ENCODE measurements around the gene SLC5A5. TPM values are rescaled to one million over a fixed set of nuclear protein-coding genes. Genes with fewer than 3 reads are reported as not detected.
A peak's percentile ranks its signal among the peaks of the same experiment; 100 is the strongest.

SLC5A5 gene
- total and polyA plus RNA-seq, 8 donors = 0.02 to 0.16 TPM; not detected in 6

DNA sequence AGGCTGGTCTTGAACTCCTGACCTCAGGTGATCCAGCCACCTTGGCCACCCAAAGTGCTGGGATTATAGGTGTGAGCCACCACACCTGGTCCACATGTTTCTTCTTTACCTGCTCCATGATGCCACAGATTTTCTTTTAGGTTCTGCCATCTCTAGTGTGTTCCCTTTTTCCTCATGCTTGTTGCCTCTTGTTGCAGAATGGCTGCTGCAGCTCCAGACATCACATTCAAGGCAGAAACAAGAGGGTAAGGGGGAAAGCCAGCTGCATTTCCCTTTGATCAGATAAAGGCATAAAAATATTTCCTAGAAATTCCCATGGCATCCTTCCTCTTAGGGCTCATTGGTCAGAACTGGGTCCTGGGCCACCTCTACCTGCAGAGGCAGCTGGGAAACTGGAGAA lies 48.8 kb downstream of the SLC5A5 start:
- H3K4me3 ChIP-seq = no peak overlapping the region
- TF ChIP-seq, protein P1, sequence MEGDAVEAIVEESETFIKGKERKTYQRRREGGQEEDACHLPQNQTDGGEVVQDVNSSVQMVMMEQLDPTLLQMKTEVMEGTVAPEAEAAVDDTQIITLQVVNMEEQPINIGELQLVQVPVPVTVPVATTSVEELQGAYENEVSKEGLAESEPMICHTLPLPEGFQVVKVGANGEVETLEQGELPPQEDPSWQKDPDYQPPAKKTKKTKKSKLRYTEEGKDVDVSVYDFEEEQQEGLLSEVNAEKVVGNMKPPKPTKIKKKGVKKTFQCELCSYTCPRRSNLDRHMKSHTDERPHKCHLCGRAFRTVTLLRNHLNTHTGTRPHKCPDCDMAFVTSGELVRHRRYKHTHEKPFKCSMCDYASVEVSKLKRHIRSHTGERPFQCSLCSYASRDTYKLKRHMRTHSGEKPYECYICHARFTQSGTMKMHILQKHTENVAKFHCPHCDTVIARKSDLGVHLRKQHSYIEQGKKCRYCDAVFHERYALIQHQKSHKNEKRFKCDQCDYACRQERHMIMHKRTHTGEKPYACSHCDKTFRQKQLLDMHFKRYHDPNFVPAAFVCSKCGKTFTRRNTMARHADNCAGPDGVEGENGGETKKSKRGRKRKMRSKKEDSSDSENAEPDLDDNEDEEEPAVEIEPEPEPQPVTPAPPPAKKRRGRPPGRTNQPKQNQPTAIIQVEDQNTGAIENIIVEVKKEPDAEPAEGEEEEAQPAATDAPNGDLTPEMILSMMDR (IDR thresholded peaks at IDR 0.05) = no peak
- no peaks in the 10 kb centered on the region for H3K9me3 ChIP-seq
- ATAC-seq (no peak), FAIRE-seq (no peak), DNase-seq (no peak)
- H3K27me3 ChIP-seq = no peaks in the 10 kb centered on the region
- H3K36me3 ChIP-seq = no peaks in the 10 kb centered on the region
- intact Hi-C loops (cut with DNase I) = loop anchor here in 1 of 3 donors (10.0 kb wide), 1 partner anchor 46 kb away; the partner anchor contains the start of gene SLC5A5
- no peak overlapping the region for H3K27ac ChIP-seq
- peaks cover 0 to 6% (median 0%) of the 10 kb centered on the region in 3 donors for H3K4me1 ChIP-seq

DNA sequence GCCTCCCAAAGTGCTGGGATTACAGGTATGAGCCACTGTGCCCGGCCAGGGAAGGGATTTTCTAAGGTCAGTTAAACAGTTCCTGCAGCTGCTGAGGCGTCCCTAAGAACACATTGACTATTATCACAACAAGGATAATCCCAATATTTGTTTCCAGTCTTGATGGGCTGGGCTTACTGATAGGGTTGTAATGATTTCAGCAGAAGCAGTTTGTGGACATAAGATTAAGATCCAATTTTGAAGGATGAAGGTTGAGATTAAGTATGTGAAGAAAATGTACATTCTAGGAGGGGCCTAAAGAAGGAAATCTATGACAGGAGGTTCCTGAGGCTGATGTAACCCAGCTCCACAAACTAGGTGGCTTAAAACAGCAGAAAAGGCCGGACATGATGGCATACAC lies 50.4 kb downstream of the SLC5A5 start:
- TF ChIP-seq, protein P1 (IDR thresholded peaks at IDR 0.05) = no peak
- Histone ChIP-seq H3K9me3 (no peaks in the 10 kb centered on the region), H3K36me3 (no peaks in the 10 kb centered on the region), H3K27ac (no peak overlapping the region), H3K27me3 (no peaks in the 10 kb centered on the region), H3K4me1 (no peaks in the 10 kb centered on the region), H3K4me3 (no peak overlapping the region)
- intact Hi-C loops (cut with DNase I) = loop anchor here in 1 of 3 donors (10.0 kb wide), 1 partner anchor 47 kb away; the partner anchor contains the start of gene SLC5A5
- WGBS, 2 donors = 42 to 49% methylated on average over 3 of the region's 3 CpGs
- FAIRE-seq = no peak
- no peak for ATAC-seq
- DNase-seq = no peak

DNA sequence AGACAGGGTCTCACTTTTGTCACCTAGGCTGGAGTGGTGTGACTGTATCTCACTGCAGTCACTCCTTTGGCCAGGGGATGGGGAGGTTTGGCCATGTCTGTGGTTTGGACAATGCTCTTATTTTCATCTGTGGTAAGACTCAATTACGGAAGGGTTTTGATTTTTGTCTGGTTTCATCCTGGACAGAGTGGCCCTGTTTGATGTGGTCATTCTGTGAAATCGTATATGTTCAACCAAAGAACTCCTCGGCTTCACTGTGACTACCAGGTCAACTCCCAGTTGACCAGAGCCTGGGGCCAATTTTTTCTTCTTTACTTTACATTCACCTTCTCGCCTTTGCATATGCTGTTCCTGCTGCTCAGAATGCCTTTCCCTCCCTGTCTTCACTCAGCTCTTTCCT lies 54.3 kb downstream of the SLC5A5 start:
- H3K4me1 ChIP-seq = no peaks in the 10 kb centered on the region
- intact Hi-C loops (cut with DNase I) = loop anchor here in 2 of 3 donors (5.0 to 10.0 kb wide), 2 partner anchors 51 to 59 kb away; partner anchors contain the start of gene SLC5A5 (in 1 of the 2)
- no peaks in the 10 kb centered on the region for H3K27me3 ChIP-seq
- TF ChIP-seq, protein P1 (IDR thresholded peaks at IDR 0.05) = no peak
- FAIRE-seq (no peak), ATAC-seq (no peak), DNase-seq (no peak)
- H3K36me3 ChIP-seq = no peaks in the 10 kb centered on the region
- no peaks in the 10 kb centered on the region for H3K9me3 ChIP-seq
- no peak overlapping the region for H3K27ac ChIP-seq
- WGBS, 2 donors = 55 to 66% methylated on average over 4 of the region's 4 CpGs
- H3K4me3 ChIP-seq = no peak overlapping the region

DNA sequence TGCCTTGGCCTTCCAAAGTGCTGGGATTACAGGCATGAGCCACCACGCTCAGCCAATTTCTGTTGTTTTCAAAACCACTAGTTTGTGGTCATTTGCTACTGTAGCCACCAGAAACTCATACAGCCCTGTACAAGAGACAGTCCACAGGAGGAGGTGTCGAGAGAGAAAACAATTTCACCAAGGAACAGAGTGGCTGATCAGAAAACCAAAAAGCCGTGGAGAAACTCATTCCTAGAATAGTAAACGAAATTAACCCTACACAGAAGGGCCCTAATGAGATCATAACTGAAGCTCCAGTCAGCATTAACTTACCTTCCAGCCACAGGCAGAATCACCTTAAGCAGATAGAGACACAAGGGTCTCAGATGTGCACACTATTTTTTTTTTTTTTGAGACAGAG lies 57.3 kb downstream of the SLC5A5 start:
- intact Hi-C loops (cut with DNase I) = loop anchor here in 2 of 3 donors (5.0 to 10.0 kb wide), 2 partner anchors 54 to 62 kb away; partner anchors contain the start of gene SLC5A5 (in 1 of the 2)
- Histone ChIP-seq H3K36me3 (no peaks in the 10 kb centered on the region), H3K4me3 (no peak overlapping the region), H3K4me1 (peaks cover 0 to 10% (median 7%) of the 10 kb centered on the region in 3 donors), H3K27me3 (no peaks in the 10 kb centered on the region), H3K9me3 (no peaks in the 10 kb centered on the region), H3K27ac (no peak overlapping the region)
- DNase-seq (no peak), FAIRE-seq (no peak), ATAC-seq (no peak)
- 53 to 55% methylated on average over 4 of the region's 4 CpGs for WGBS, 2 donors
- TF ChIP-seq, protein P1 (IDR thresholded peaks at IDR 0.05) = no peak

DNA sequence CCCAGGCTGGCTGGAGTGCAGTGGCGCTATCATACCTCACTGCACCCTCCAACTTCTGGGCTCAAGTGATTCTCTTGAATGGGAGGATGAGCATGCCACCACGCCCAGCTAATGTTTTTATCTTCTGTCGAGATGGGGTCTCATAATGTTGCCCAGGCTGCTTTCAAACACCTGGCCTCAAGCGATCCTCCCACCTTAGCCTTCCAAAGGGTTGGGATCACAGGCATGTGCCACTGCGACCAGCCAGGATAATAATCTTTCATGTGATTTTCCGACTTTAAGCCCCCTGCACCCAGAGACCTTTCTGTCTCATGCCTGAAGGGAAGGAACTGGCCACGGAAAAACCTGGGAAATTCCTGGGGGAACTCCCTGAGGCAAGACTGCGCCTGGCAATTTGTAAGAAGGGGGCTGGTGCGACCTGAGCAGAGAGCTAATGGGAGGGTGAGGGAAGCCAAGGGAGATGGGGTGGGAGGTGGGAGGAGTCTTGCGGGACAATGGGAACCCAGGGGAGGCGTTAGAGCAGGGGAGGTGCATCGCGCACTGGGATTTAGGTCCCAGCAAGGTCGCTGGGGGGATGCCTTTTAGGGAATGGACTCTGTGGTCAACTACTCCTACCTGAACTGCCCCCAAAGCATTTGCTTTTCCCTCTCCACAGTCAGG lies 59.9 kb downstream of the SLC5A5 start:
- Histone ChIP-seq H3K27me3 (no peaks in the 10 kb centered on the region), H3K9me3 (no peaks in the 10 kb centered on the region), H3K36me3 (no peaks in the 10 kb centered on the region), H3K27ac (peak overlapping the region in 1 of 4 donors; percentile 89), H3K4me1 (peaks cover 0 to 10% (median 7%) of the 10 kb centered on the region in 3 donors), H3K4me3 (peak overlapping the region in 2 of 4 donors; percentile 78 to 88)
- intact Hi-C loops (cut with DNase I) = loop anchor here in 2 of 3 donors (5.0 kb wide), 2 partner anchors 59 to 74 kb away; partner anchors contain the start of genes RPL18A (in 1 of the 2) and SLC5A5 (in 1 of the 2)
- no peak for DNase-seq
- TF ChIP-seq, protein P1 (IDR thresholded peaks at IDR 0.05) = no peak
- WGBS, 2 donors = 30 to 32% methylated on average over 14 of the region's 14 CpGs
- FAIRE-seq = no peak
- peak in 1 of 4 donors; percentile 34 for ATAC-seq

Measured in pancreas (tissue), 10 donors.